CD4-positive, alpha-beta T cell treated with Interleukin-17A for 4 hours (primary cell): Measurements from ENCODE around the gene SERAC1.
A peak's percentile ranks its signal among the peaks of the same experiment; 100 is the strongest.
"Not testable (repeated sequence)": the region's sequence is repeated elsewhere in the genome, so short reads cannot be mapped to it uniquely, and the experiment has no call there.

ENCODE experiments used
- DNase-seq: peaks from one replicate; pipeline ENCODE4 v3.0.0-alpha.2; 2020; ENCODE audit warnings: mixed read lengths

The SERAC1 gene

DNA sequence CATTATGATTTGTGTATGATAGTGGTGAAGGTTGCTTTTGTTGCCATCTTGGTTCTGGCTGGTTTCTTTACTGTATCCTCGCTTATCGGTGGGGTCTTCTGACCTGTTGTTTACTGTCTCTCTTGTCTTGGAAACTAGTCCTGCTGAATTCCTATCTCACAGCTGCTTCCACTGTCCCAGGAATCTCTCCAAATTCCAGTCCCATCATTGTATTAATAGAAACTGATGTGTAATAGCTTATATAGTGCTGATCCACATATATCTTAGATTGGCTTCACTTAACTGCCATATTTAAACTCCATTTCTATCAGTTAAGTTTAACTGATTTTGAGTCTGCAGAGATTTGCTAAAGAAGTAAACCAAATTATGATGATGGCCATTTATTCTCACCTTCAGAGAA lies 6.0 kb upstream of the SERAC1 start:
- DNase-seq, result no peak

DNA sequence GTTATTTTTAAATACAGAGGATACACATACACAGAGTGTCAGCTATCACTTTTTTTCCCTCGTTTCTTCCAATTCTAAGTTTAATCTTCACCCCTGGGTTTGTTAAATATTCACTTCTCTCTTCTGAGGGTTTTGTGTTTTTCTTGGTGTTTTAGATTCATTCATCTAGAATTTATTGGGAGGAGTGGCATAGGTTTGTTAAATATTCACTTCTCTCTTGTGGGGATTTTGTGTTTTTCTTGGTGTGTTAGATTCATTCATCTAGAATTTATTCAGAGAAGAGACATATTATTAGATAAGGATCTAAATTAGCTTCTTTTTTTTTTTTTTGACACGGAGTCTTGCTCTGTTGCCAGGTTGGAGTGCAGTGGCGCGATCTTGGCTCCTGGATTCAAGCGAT lies 3.9 kb upstream of the SERAC1 start:
- no peak for DNase-seq

DNA sequence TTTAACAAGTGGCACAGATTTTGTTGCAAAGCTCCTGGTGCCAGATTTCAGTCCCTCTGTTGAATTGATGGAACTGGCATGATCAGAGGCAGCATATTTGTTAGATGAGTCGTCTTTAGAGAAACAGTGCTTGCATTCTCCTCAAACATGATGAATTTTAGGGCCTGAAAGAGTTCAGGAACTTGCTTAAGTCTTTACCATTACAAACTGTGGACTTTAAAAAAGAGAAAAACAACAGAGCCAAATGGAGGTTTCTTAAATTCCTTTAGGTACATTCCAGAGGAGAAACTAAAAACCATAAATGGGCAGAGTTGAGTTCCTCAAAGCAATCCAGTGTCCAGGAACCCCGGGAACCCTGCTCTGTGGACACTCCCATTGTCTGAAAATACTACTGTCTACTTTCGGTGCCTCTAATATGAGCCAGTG lies 2.6 kb upstream of the SERAC1 start:
- DNase-seq, result no peak

DNA sequence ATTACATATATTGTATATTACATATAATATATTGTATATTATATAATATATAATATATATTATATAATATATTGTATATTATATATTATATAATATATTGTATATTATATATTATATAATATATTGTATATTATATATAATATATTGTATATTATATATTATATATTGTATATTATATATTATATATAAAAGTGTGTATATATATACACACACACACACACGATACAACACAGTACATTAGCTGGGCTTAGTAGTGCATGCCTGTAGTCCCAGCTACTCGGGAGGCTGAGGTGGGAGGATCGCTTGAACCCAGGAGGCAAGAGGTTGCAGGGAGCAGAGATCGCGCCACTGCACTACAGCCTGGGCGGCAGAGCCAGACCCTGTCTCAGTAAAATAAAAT lies 1.6 kb upstream of the SERAC1 start:
- not testable (repeated sequence) for DNase-seq

DNA sequence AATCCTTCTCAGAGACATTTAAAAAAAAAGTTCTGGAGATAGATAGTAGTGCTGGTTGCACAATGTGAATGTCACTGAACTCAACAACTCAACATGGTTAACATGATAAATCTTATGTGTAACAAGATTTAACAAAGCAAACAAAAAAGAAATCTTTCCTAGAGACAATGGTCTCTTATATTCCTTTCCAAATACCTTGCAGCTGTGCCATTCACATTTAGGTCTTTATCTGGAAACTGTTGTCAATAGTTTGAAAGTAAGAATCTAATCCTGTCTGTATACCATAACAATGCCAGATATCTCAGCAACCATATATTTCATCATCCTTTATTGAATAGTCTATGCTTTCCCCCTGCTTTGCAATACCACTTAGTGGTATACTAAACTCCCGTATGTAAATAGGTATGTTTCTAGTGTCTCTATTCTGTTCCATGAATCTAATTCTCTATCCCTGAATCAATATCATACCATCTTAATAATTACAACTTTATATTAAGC lies 2.1 kb downstream of the SERAC1 start:
- DNase-seq, result no peak

DNA sequence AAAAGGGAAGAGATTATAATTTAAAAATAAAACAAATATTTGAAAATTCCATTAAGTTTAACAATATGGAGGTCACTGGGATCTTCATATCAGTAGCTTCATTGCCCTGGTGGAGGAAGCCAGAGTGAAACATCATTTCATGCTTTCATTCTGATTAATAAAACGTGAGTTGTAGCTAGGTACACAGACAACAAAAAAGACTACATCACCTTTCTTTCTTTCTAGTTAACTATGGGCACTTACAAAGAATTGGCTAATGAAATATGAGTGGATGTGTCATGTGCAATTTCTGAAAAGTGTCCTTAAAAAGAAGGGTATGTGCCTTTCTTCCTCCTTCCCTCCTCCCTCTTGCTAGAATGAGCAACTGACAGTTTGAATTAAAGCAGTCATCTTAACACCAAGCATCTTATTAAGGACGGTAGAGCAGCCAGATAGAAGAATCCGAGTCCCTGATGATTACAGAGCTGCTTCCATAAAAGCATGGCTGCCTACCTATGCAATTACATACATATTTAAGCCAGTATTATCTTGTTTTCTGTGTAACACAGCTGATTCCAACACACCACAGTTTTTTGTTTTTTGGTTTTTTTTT lies 3.4 kb downstream of the SERAC1 start:
- no peak for DNase-seq

DNA sequence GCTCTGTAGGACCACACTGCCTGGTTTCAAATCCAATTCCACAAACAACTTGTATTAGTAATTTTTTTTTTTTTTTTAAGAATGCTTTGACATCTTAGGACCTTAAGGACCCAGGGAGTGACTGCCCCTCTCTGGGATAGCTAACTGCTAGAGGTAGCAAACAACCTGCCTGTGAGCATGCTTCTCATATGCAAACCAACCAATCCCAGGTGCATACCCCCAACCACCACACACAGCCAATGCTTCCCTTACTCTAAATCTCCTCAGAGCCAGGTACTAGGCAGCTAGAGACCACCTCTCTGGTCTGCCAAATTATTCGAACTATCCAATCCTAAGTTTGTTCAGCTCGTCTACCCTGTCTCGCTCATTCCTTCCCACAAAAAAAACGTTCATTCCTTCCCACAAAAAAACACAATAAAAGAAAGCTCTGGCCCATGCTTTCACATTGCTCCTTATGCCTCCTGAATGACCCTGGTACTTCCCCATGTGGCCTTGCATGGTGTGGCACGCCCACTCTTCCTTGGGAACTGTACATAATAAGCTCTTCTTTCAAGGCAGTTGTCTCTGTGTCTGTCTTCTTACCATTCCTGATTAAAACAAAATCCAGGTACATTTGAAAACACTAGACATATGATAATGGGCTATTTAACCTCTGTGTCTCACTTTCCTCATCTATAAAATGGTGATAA lies 6.4 kb downstream of the SERAC1 start:
- DNase-seq, result no peak

DNA sequence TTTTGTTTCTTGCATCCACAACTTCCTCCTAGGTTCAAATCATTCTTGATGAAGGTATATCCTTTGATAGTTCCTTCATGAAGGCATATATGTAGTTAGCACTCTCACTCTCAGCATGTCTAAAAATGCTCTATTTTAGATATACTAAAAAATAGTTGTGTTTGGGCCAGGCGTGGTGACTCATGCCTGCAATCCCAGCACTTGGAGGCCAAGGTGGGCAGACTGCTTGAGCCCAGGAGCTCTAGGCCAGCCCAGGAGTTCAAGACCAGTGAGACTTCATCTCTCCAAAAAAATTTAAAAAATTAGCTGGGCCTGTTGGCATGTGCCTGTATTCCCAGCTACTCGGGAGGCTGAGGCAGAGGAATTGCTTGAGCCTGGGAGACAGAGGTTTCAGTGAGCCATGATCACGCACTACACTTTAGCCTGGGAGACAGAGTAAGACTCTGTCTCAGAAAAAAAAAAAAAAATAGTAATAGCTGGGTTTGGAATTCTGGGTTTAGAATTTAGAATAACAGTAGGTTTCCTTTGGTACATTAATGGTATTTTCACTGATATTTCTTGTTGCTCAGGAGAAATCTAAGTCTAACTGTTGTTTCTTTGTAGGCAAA lies 7.0 kb downstream of the SERAC1 start:
- DNase-seq, result no peak

DNA sequence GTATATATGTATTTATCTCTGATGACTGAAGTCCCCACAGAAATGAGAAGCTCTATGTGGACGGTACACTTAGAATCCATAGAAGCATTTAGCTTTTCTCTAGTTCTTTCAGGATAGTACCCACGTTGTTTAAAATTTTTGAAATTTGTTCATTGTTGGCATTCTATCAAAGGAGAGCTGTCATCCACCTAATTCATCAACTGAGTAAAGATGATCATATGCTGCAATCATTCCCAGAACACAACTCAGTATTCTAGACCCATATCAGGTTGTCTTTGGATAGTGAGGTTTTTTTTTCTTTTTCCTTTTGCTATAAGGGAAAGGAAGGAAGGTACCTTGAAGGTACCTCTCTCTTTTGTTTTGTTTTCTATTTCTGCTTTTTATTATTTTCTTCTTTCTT lies 9.3 kb downstream of the SERAC1 start:
- no peak for DNase-seq

DNA sequence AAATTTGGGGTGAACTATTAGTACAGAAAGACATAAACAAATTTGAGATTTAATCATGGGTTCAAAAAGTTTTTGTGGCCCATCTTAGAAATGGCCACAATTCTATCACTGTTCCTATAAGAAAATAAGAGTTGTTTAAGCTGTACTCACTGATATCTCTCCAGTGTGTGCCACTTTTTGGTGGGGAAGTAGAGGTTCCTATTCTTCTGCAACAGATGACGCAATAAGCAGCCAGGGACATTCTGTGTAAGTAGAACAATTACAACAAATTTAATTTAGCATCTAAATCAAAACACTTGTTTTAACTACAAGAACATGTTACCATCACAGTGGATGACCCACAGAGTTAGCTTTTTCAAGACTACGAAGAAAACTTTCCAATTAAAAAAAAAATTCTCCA lies 9.9 kb downstream of the SERAC1 start:
- no peak for DNase-seq

DNA sequence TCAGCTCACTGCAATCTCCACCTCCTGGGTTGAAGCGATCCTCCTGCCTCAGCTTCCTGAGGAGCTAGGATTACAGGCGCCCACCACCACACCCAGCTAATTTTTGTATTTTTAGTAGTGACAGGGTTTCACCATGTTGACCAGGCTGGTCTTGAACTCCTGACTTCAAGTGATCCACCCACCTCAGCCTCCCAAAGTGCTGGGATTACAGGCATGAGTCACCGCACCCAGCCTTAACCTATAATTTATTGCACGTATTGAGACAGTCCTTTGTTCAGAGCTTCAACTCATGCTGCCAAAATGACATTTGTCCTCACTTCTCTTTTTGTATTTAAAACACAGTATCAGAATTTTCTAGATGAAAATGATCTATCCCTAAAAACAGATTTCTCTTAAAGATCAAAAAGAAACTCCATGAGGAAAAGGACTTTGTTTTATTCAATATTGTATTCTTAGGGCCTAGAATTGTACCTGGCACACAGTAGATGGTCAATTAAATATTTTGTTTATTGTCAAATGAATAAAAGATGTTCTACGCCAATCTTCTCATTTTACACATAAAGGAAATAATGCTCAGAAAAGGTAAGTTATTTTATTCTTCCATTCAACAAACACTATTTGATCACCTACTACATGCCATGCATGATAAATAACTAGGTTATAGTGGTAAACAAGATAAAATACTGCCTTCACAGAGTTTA lies 10.8 kb downstream of the SERAC1 start:
- DNase-seq, result no peak

DNA sequence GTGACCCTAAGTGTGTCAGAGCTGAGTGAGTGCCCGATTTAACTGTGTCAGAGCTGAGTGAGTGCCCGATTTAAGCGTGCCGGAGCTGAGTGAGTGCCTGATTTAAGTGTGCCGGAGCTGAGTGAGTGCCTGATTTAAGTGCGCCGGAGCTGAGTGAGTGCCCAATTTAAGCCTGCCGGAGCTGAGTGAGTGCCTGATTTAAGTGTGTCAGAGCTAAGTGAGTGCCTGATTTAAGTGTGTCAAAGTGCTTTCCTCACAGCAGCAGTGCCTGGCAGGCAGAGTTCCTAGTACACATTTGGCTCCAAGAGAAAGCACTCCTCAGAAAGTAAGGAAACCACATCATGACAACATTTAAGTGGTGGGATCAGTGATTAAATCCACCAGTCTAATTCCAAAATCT lies 13.2 kb downstream of the SERAC1 start:
- no peak for DNase-seq

DNA sequence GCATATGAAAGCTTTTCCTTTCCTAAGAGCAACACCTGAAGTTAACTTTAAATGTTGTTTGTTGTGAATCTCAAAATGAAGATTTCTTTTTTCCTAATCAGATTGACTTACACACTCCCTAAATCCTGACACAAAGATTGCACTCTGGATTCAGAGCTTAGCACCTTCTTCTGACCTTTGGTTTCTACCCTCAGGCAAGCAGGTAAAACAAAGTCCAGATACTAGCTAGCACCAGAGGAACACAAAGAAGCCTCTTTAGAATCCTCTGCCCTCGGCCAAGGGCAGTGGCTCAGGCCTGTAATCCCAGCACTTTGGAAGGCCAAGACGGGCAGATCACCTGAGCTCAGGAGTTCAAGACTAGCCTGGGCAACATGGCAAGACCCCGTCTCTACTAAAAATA lies 14.5 kb downstream of the SERAC1 start:
- no peak for DNase-seq

DNA sequence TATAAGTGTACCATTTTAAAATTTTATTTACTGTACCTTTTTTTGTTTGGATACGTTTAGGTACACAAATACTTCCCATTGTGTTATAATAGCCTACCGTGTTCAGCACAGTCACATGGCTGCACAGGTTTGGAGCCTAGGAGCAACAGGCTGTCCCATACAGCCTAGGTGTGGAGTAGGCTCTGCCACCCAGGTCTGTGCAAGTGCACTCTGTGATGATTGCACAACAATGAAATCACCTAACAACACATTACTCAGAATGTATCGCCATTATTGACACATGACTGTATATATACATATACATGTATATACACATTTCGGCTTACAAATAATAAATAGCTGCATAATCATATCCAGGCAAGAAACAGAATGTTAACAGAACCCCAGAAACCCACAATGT lies 15.4 kb downstream of the SERAC1 start:
- no peak for DNase-seq

DNA sequence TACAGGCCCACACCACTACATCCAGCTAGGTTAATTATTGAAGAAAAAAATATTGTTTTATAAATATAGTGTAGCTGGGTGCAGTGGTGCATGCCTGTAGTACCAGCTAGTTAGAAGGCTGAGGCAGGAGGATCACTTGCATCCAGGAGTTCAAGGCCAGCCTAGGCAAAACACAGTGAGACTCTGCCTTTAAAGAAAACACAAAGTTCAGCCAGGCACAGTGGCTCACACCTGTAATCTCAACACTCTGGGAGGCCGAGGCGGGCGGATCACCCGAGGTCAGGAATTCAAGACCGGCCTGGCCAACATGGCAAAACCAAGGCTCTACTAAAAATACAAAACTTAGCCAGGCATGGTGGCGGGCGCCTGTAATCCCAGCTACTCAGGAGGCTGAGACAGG lies 16.0 kb downstream of the SERAC1 start:
- not testable (repeated sequence) for DNase-seq

DNA sequence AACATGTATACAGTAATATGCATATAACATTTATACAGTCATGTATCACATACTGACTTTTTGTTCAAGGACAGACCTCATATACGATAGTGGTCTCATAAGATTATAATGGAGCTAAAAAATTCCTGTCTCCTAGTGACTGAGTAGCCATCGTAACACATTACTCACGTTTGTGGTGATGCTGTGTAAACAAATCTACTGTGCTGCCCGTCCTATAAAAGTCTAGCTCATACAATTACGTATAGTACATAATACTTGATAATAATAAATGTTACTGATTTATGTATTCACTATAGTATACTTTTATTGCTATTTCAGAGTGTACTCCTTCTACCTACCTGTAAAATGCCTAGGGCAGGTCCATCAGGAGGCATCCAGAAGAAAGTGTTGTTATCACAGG lies 17.4 kb downstream of the SERAC1 start:
- no peak for DNase-seq

DNA sequence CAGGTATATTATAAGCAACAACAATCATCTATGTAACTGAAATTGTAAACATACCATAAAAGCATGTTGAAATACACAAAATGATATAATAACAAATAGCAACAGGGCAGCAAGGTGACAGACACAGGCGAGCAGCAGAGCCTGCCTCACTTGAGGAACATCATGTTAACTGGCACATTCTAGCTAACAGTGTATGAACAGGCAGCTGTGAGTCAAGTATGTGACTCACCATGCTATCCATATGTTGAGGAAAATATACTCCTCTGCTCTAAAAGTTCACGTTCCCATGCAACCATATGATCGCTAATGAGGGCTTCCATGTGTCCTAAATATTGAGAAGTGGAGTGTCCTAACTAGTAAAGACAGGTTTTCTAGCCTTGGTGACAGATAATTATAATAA lies 18.4 kb downstream of the SERAC1 start:
- no peak for DNase-seq

DNA sequence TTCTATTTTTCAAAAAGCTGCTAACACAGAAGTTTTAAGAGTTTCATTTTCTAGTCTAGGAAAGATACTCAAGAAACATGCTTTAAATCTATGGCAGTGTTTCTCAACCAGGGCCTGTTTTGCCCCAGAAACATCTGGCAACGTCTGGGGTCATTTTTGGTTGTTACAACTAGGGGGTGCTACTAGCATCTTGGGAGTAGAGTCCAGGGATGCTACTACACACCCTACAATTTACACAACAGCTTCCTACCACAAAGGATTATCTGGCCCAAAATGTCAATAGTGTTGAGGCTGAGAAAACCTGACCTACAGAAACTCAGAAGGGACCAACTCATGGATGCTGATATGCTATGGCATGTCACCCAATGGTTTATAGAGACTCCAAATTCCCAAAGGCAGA lies 24.4 kb downstream of the SERAC1 start:
- no peak for DNase-seq

DNA sequence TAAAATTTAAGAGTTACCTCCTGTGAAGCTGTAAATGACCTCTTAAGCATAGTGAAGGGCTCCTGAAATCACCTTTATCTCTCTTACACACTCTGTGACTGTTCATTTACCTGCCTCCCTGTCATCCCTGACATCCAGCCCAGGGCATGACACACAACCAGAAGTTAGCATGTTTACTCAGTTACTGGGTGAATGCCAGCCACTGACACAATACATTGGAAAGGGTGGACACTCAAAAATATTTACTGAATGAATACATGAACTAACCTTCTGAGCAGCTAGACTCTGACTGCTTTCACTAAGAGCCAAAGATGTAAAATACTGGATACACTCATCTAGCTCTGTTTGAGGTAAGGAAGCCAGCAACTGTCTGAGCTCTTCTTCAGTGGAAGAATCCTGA lies 25.3 kb downstream of the SERAC1 start:
- no peak for DNase-seq

DNA sequence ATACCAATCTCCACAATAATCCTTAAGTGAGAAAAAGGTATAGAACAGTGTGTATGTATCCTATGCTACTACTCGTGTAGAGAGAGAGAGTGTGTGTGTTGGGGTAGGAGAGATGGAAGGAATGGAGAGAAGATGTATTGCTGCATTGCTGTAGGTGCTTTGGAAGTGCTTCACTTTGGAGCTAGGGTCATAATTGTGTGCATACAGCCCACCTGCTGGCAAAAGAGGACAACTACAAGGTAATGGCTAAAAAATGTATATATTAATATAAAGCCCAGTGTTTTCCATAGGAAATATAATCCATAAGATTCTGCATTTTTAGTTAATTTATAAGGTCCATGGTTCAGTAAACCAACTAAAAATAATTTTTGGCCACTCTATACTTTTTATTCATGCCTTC lies 36.1 kb downstream of the SERAC1 start:
- peak; percentile 5 for DNase-seq

DNA sequence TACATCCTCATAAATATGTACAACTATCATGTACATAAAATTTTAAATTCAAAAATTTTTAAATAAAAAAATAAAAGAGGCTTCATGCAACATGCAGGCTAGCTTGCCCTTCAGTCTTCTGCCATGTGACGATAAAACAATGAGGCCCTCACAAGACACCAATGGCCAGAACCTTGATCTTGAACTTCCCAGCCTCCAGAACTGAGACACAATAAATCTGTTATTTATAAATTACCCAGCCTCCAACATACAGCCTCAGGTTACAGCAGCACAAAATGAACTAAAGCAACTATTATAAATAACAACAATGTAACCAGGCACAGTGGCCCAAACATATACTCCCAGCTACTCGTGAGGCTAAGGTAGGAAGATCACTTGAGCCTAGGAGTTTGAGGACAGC lies 42.8 kb downstream of the SERAC1 start:
- no peak for DNase-seq

DNA sequence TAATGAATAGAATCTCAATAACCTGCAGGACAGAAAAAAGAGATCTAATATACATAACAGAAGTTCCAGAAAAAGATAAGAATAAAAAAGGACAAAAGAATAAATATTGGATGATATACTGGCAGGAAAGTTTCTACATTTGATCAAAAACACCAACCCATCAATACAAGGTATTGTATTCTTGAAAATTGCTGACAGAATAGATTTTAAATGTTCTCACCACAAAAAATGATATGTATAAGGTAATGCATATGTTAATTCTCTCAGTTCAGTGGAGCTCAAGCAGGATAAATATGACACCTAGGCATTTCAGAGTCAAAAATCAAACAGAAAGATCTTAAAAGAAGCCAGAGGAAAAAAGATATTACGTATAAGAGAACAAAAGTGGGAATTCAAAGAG lies 43.8 kb downstream of the SERAC1 start:
- DNase-seq, result no peak

DNA sequence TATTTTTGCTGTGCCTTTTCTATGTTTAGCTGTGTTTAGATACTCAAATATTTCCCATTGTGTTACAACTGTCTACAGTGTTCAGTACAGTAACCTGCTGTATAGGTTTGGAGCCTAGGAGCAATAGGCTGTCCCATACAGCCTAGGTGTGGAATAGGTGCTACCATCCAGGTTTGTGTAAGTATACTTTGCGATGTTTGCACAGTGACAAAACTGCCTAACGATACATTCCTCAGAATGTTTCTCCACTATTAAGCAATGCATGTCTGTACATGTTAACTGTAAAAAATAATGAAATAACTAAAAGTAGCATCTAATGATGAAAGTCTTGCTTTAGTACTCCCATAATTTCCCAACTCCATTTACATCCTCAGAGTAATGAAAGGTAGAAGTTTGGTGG lies 46.0 kb downstream of the SERAC1 start:
- no peak for DNase-seq

DNA sequence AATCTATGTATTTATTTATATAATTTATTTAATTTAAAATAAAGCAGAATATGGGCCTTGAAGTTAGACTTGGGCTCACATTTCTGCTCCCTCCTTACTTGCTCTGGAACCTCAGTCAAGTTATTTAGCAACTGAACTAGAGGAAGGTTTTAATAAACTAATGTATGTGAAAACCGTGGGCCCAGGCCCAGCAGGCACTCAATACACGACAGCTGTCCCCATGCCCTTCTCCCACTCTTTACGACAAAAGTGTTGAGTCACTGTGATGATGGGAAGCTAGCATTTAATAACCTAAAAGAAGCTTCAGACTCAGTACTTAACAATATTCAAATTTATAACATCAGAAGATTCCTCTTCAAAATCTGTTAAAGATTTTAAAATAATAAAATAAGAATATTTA lies 46.7 kb downstream of the SERAC1 start:
- no peak for DNase-seq
